NCI-H524 treated with DMSO at 0.1 percent for 48 hours (cell line): ENCODE results near the gene PNLDC1.
A peak's percentile ranks its signal among the peaks of the same experiment; 100 is the strongest.

Experiments
- DNase-seq: peaks from one replicate; lab custom pipeline; 2025; lab: John Stamatoyannopoulos, UW

The PNLDC1 gene, protein sequence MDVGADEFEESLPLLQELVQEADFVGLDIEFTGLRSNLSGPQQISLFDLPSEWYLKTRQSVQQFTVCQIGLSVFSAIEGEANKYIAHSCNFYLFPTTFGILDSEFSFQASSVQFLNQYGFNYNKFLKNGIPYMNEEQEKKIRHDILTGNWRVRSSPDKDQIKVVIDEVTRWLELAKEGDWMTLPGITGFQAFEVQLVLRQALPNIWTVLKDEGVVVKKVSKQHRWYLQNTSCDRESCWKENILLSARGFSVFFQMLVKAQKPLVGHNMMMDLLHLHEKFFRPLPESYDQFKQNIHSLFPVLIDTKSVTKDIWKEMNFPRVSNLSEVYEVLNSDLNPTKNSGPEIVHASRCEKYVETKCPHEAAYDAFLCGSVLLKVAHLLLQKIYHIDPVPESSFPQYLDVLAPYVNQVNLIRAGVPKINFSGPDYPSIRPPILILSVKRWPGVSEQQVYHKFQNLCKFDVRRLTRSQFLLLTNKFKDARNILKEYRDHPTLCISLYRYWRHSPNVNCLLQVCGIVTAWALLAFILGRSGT

DNA sequence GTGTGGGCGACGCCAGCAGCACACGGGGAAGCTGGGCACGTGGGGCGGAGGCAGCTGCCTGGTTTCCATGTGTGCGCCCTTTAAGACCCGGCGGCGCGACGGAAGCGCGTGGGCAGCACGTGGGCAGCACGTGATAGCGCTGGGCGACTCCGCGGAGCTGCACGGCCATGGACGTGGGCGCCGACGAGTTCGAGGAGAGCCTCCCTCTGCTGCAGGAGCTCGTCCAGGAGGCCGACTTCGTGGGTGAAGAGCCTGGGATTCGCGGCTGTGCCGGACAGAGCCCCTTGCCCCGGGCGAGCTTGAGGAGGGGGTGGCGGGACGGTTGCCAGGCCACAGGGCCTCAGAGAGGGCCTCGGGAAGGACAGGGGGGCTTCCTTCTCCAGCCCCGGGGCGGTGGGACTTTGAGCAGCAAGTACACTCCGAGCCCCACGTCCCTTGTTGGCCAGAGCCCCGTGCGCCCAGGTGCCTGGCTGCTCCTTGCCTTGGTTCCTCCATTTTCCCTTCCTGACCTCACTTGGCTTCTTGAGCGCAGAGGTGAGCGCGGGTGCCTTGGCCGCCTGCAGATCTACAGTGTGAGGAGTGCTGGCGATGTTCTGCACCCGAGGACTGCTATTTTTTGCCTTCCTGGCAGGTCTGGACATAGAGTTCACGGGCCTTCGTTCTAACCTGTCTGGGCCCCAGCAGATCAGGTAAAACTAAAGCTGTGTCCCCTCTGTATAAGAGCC, at the start of gene PNLDC1:
PNLDC1 (plus strand) TSS at position 136 of the 725 bp plus-strand sequence; CDS start at position 168, 32 bp downstream.
- no peak for DNase-seq

DNA sequence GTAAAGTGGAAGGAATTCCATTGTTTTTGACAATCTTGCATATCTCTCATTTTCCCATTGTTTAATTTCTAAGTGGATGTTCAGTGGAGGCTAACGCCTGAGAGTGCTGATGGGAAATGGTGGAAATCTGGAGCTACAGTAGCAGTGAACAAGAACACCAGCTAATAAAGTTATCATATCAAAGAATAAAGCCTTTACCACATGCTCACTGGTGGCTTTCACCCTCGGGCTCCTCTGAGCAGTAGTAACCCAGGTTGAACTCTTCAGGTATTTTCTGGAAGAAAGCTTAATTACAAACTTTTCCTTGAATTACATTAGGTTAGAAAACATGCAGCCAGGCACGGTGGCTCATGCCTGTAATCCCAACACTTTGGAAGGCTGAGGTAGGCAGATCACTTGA, 48.6 kb upstream of the PNLDC1 start:
- no peak for DNase-seq

DNA sequence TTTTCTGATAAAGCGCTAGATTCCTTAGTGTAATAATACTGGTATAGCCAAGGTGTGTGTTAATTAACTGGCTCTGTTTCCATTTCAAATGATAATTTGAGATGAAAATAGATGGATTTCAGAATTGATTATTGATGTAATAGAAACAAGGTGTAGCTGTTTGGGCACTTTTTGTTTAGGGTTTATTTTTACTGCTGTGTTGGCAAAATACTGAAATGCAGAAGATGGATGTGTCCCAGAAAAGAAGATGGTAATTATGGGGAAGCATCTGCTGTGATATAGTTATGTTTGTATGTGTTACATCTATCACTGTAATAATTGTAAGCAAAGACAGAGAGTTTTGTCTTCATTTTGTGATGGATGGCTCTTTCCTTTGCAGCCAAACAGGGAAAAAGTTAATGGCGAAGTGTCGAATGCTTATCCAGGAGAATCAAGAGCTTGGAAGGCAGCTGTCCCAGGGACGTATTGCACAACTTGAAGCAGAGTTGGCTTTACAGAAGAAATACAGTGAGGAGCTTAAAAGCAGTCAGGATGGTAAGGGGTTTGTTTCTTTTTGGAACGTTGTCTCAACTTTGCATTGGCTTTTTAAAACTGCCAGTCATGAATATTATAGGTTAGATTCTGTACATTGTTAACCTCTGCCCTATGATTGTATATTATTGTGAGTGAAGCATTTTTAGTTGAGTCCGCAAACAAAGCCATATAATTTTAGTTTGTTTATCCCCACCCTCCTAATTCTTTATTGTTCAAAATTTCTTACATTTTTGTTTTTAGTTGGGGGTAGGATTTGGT, 46.8 kb upstream of the PNLDC1 start:
- DNase-seq, result no peak

DNA sequence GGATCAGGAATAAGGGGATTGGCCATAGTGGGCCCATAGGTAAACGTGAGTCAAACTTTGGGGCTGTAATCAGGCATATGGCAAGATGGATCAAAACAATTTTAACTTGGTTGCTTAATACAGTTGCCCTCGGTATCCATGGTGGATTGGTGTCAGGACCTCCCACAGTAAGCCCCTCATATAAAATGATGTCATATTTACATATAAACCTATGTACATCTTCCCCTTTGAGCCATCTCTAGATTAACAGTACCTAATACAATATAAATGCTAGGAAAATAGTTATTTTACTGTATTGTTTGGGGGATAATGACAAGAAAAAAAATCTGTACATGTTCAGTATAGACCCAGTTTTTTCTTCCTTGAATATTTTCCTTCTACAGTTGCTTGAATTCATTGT, 45.7 kb upstream of the PNLDC1 start:
- DNase-seq, result no peak

GRCh38 chr6:159754959-159755914, 44.8 kb upstream of the PNLDC1 start:
- DNase-seq, result no peak

DNA sequence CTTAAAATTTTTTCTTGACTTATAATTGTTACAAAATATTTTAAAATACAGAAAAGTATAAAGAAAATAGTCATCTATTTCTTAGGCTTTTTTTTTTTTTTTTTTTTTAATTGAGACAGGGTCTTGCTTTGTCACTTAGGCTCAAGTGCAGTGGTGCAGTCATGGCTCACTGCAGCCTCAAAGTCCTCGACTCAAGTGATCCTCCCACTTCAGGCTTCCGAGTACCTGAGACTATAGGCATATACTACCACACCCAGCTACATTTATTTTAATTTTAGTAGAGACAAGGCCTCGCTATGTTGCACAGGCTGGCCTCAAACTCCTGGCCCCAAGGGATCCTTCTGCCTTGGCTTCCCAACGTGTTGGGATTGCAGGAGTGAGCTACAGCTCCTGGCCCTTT, 43.6 kb upstream of the PNLDC1 start:
- DNase-seq, result no peak

DNA sequence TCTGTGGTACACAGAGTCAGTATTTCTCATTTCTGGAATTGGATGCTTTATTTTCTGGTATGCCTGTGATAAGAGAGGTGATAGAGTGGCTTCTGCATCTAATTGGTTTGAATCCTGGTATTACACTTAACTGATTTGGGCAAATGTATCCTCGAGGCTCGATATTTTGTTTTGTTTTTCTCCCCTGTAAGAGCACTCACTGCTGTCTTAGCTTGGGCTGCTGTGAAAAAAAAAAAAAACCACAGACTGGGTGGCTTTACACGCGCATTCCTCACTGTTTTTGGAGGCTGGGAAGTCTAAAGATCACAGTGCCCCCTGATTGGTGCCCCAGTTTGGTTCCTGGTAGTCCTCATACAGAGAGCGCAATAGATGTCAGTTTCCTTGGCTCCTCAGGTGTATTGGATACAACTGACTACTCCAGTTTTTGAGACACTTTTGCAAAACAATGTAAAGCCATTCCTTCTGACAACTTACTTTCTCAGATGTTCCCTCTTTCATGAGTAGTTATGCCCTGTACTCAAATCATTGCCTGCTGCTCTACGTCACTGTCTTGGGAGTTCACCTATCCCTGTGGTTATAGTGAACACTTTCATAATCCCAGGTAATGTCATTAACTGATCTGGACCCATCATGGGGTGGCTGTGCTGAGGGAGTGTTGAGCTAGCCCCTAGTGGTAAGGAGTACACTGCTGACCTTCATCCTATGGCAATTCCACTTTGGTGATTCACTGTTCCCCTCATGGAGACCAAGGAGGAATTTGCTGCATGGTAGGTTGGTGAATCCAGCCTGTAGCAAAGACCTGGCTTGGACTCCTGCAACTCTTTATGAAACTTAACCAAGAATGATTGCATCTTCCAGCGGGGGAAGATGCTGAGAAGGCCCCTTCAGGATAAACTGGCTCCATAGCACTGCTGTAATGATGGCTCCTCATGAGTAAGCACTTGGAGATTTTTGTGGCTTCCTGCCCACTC, 41.8 kb upstream of the PNLDC1 start:
- no peak for DNase-seq

DNA sequence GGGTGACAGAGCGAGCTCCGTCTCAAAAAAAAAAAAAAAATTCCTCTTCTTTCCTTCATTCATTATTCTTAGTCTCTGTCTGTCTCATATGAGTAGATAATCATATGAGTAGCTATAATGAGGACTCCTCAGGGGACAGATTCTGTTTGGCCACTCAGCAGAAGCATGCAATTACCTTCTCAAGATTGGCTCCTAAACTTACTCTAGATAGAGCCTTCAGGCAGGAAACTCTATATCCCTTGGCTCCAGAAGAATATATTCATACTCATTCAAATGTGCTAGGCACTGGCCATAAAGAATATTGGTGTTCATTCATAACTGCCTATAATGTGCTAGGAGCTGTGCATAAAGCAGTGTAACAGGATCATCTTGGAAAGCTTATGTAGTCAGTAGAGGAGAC, 40.4 kb upstream of the PNLDC1 start:
- no peak for DNase-seq

- DNase-seq, result no peak
These were observed 39.4 kb upstream of the PNLDC1 start for GRCh38 chr6:159760602-159761057.

GRCh38 chr6:159761129-159761872, 38.8 kb upstream of the PNLDC1 start:
- DNase-seq, result no peak

- peak; percentile 94 for DNase-seq
These were observed 38.0 kb upstream of the PNLDC1 start, which contains the start of gene ACAT2 for GRCh38 chr6:159761873-159762680. Gene ACAT2, plus strand, starts transcription at chr6:159762045. Its CDS starts 43 bp downstream, at chr6:159762088.

DNA sequence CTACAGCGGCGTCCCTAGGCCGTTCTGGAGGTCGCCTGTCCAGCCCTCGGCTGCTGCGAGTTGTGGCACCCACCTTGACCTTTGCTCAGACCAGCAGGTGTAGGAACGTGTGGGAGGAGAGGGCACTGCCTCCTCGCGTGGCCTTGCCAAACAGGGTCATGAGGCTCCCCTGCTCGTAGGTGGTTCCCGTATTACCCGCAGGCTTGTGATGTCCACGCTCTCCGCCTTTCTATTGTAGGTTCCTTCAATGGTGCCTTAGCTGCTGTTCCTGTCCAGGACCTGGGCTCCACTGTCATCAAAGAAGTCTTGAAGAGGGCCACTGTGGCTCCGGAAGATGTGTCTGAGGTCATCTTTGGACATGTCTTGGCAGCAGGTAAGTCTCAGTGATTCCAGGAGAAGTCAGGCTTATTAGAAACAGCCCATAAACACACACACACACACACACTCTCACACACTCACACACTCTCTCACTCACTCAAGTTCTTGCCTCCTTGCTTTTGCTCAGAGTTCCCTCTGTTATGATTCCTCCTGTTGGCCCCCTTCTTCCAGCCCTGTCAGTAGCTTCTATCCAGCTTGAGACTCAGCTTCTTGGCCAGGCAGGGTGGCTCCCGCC, 37.3 kb upstream of the PNLDC1 start:
- DNase-seq, result no peak

DNA sequence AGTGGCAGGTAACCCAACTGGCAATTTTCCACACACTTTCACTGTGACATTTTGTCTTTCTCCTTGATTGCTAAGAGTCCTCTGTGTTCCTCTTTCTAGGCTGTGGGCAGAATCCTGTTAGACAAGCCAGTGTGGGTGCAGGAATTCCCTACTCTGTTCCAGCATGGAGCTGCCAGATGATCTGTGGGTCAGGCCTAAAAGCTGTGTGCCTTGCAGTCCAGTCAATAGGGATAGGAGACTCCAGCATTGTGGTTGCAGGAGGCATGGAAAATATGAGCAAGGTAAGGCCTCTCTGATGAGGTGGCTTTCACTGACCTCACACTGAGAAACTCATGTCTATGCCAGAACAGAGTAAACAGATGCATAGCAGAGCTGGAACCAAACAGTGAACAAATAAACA, 33.2 kb upstream of the PNLDC1 start:
- no peak for DNase-seq

DNA sequence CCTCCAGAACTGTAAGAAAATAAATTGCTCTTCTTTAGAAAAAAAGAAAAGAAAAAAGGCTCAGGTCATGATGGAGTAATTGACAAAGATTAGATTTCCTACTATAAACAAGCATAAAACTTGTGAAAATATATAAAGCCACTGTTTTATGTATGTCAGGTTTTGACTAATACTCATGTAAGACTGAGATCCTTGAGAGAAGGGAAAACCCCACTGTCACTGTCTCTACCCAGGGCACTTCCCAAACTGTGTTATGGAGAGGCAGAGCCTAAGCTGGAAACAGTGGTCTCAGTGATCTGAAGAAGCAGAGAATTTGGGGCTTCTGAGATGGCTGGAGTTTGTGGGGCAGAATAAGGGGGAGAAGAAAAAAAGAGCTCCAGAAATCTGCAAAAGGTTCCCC, 30.6 kb upstream of the PNLDC1 start:
- DNase-seq, result no peak

- DNase-seq, result no peak
These were observed 27.9 kb upstream of the PNLDC1 start for GRCh38 chr6:159772196-159772595.

DNA sequence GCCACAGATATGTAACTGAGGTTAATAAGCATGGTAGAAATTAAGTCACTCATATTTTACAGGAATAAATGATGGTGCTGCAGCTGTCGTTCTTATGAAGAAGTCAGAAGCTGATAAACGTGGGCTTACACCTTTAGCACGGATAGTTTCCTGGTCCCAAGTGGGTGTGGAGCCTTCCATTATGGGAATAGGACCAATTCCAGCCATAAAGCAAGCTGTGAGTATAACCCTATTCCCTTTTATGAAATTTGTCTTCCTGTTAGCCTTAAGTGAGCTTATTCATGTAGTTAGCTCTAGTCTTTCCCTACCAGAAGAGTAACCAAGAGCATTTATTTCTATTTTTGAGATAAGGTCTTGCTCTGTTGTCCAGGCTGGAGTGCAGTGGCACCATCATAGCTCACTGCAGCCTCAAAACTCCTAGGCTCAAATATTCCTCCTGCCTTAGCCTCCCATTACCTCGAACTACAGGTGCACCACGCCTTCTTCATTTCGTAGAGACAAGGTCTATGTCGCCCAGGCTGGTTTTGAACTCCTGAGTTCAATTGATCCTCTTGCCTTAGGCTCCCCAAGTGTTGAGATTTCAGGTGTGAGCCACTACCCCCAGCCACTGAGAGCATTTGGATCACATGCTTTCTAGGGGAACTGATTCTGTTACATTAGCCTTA, 22.7 kb upstream of the PNLDC1 start:
- no peak for DNase-seq

DNA sequence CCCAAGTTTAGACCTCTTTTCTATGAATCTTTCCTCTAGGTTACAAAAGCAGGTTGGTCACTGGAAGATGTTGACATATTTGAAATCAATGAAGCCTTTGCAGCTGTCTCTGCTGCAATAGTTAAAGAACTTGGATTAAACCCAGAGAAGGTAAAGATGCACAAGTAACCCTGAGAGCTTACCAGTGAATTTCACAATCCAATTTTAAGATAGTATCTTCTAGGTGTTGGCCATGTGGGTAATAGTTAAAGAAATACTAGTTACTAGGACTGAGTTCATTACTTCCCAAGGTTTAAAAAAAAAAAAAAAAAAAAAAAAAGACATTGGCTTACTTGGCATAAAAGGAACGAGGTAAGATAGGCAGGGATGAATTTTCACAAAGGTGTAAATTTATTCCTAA, 21.9 kb upstream of the PNLDC1 start:
- no peak for DNase-seq
